Erythroblast (primary cell): Measurements from ENCODE around the gene TIMM10.

Experiments
- GATA1 ChIP-seq: IDR thresholded peaks from 2 replicates; pipeline ENCODE4 v1.6.1; 2011; ENCODE audit warnings: low read depth, mild to moderate bottlenecking, control low read depth, low read length, moderate library complexity
- POLR2A ChIP-seq: IDR thresholded peaks from 2 replicates; pipeline ENCODE4 v1.6.1; 2011; ENCODE audit warnings: mild to moderate bottlenecking, low read length

DNA sequence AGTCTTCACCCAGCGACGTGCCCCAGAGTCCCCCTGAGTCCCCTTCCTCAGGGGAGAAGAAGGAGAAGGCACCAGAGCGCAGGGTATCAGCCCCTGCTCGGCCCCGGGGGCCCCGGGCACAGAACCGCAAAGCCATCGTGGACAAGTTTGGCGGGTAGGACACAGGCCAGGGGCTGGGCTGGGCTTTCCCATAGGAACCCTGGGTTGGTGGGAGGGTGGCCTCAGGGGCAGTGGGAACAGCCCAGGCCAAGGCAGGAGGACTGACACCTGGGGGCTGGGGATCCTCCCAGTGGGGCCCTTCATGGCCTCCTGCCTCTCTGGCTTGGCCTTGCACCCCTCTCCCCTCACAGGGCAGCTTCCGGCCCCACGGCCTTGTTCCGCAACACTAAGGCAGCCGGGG, 15.3 kb upstream of the TIMM10 start:
- no peak for TF ChIP-seq POLR2A
- TF ChIP-seq GATA1 = no peak
